ENCODE results near the gene NDUFAB1.

- TF ChIP-seq CTCF (IDR thresholded peaks at IDR 0.05) (no peak), POLR2AphosphoS5 (IDR thresholded peaks at IDR 0.05; ENCODE audit: low read depth, low read length) (no peak), SIN3A (IDR thresholded peaks at IDR 0.05; ENCODE audit: borderline replicate concordance, insufficient read depth, low read depth, low read length) (no peak), REST (IDR thresholded peaks at IDR 0.05; ENCODE audit: insufficient read depth in 1 of 2, low read depth in 2 of 2, low read length in 1 of 2) (no peak), TCF7L2 (IDR thresholded peaks at IDR 0.05; ENCODE audit: low read depth, low read length) (no peak)
Measured at GRCh38 chr16:23573817-23574216, 22.3 kb downstream of the NDUFAB1 start.

All from Panc1 (cell line).